Rectal smooth muscle tissue (tissue), 1 donor: ENCODE measurements around the gene FGFR2.

Experiments used
- H3K27ac ChIP-seq: one replicate; pipeline ENCODE4 v1.7.0; 2013; ENCODE audit warnings: low read depth, low read length, inconsistent platforms
- H3K27me3 ChIP-seq: one replicate; pipeline ENCODE4 v1.7.0; 2013; ENCODE audit warnings: low read length; ENCODE audit not compliant: control insufficient read depth, insufficient read depth
- H3K36me3 ChIP-seq: one replicate; pipeline ENCODE4 v1.7.0; 2013; ENCODE audit warnings: low read length; ENCODE audit not compliant: control insufficient read depth, insufficient read depth
- H3K4me1 ChIP-seq: one replicate; pipeline ENCODE4 v1.7.0; 2013; ENCODE audit warnings: low read length; ENCODE audit not compliant: control insufficient read depth, insufficient read depth
- H3K4me3 ChIP-seq: one replicate; pipeline ENCODE4 v1.7.0; 2013; ENCODE audit warnings: low read length
- H3K9ac ChIP-seq: one replicate; pipeline ENCODE4 v1.7.0; 2013; ENCODE audit warnings: low read length

Gene FGFR2

DNA sequence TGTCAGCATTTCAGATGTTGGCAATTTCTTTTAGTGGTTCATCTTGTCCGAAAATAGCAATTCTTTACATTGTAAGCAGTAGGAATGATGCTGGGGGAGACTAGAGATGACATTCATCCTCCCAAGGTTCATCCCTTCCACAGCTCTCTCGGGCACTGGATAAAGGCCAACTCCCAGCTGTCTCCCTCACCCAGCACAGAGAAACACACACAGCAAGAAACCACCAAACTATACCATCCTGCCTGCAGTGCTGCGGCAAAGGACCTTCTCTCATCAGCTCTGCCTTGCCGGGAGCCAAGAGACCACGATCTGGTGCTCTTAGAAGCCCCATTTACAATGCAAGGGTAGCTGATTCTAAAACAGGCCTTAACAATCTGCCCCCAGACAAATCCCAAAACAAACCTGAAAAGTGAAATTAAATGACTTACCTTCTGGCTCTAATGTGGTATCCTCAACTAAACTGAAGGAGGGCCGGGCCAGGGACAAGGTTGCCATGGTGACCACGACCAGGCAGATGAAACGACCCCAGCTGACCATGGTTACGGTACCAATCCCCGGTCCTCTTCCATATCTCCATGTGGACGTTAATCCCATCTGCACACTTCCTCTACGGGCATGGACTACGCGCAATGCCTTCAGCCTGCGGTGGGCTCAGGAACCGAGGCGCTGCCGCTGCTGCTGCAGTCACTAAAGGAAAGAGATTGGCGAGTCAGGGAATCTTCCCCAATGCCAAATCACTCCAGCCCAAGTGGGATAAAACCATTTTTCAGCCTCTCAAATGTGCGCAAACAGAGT is 4.8 kb downstream of the FGFR2 start:
- Histone ChIP-seq H3K4me3 (peak overlapping the region; percentile 50), H3K36me3 (no peaks in the 10 kb centered on the region), H3K9ac (no peak overlapping the region), H3K27me3 (no peaks in the 10 kb centered on the region), H3K27ac (peak overlapping the region; percentile 81), H3K4me1 (peaks cover 17% of the 10 kb centered on the region)

DNA sequence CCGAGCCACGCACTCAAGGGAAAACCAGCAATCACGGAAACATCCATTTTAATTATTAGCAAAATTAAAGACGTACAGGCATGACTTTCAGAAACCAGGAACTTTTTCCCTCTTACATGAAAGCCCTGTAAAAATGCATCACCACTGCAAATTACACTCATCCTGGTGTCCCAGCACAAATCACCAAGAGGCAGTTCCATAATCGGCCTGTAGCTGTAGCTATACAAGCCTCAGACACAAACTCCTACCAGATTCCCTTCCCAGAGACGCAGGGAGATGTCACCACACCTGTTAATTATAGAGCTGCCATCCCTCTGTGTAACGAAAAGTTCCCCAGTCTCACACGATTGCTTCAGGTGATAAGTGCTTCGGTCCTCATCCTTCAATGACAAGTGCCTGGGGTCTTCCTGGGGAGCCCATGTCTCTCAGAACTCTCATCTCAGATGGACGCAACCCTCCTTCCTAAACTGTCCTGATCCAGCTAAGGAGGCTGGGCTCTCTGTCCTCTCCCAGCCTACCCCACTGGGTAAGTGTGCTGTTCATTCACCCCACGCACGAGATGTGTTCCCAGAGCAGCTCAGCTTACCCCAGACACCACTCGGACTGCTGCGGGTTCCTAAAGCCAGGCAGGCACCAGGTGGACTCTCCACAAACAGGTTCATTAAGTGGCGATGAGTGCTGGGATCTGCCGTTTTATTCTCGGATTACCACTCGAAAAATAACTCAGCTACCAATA is 5.9 kb downstream of the FGFR2 start:
- no peak overlapping the region for H3K9ac ChIP-seq
- no peaks in the 10 kb centered on the region for H3K36me3 ChIP-seq
- H3K4me1 ChIP-seq, result peaks cover 17% of the 10 kb centered on the region
- H3K4me3 ChIP-seq, result peak overlapping the region; percentile 26
- no peaks in the 10 kb centered on the region for H3K27me3 ChIP-seq
- peak overlapping the region; percentile 62 for H3K27ac ChIP-seq

DNA sequence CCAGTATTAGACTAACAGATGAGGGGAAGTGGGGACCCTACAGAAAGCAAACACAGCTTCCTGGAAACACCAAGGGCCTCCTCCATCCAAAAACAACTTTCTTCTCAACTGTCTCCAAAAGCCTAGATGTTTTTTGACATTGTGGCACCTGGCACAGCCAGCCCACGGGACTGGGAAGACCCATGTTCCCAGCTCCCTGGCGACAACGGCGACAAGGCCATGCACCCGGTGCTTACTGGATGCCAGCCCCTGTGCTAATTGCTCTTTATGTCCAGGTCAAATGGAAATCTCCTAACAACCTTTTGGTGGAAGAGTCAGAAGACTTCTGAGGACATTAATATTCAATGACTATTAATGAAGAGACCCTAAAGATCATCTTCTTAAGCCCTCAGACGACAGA is 7.1 kb downstream of the FGFR2 start:
- Histone ChIP-seq H3K27me3 (no peaks in the 10 kb centered on the region), H3K4me3 (no peak overlapping the region), H3K27ac (no peak overlapping the region), H3K9ac (no peak overlapping the region), H3K36me3 (no peaks in the 10 kb centered on the region), H3K4me1 (peaks cover 22% of the 10 kb centered on the region)

DNA sequence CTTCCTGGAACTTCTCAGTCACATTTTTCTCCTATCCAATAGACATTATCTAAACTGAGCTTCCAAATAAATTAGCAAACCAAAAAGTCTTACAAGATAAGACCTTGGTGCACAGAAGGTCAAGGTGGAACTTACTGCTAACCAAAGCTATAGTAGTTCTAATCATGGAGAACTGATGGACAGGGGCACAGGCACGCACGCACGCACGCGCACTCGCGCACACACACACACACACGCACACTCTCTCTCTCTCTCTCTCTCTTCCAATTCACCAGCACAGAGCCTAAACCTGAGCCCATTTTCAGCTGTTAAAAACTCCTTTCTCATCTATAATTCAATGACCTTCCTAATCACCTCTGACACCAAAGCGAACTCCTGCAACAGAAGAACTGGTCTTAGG is 7.5 kb downstream of the FGFR2 start:
- Histone ChIP-seq H3K4me1 (peaks cover 22% of the 10 kb centered on the region), H3K27me3 (no peaks in the 10 kb centered on the region), H3K4me3 (no peak overlapping the region), H3K36me3 (no peaks in the 10 kb centered on the region), H3K9ac (no peak overlapping the region), H3K27ac (no peak overlapping the region)

DNA sequence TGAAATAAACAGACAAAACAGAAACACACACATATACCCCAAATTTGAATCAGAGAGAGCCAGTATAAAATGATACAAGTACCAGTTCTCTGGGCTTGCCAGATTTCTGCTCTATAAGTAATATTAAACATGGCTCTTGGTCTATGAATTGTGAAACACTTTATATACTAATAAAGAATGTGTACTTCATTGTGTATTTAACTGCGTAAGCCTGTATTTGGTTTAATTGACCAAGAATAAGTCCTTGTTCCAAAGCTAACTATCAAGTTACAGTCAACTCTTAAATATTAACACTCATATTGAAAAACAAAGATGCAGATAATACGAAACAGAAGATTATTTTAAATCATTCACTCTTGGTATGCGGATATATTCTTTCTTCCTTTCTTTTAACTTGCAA is 8.7 kb downstream of the FGFR2 start:
- no peak overlapping the region for H3K27ac ChIP-seq
- H3K9ac ChIP-seq, result no peak overlapping the region

DNA sequence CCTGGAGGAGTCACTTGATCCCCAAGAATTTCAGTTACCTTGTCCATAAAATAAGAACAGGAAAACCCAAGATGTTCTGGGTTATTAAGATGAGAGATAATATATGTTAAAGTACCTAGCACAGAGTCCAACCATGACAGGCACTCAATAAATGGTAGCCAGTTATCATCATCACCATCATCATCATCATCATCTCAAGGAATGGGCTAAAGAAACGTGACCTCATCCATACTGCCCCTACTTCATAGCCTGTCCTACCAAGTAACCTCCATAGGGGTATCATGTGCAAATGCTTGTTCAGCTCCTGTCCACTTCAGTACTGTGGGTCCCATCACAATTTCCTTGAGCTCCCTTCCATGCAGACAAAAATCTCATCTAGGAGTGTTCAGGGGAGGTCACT is 14.4 kb downstream of the FGFR2 start:
- Histone ChIP-seq H3K4me1 (peaks cover 30% of the 10 kb centered on the region), H3K27me3 (no peaks in the 10 kb centered on the region), H3K27ac (no peak overlapping the region), H3K4me3 (no peak overlapping the region), H3K36me3 (no peaks in the 10 kb centered on the region), H3K9ac (no peak overlapping the region)

More for the DNA sequence above, 8.7 kb downstream of the FGFR2 start:
- Histone ChIP-seq H3K4me1 (peaks cover 24% of the 10 kb centered on the region), H3K27me3 (no peaks in the 10 kb centered on the region), H3K4me3 (no peak overlapping the region), H3K36me3 (no peaks in the 10 kb centered on the region)

DNA sequence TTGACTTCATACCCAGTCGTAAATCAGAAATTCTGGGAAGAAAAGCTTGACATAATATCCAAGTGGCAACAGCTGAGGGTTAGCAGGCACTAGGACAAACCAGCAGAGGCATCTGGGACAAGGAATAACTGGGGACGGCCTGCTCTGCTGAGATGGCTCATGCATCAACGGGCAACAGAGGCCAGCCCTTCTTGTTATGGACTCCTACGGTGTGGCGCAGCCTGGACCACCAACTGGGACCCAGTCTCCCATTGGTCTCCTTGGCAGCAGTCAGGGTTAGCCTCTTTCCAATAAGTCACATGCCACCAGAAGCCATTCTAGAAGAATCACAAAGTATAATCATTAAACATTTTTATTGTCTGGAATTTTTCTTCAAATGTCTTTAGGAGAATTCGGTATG is 15.0 kb downstream of the FGFR2 start:
- Histone ChIP-seq H3K36me3 (no peaks in the 10 kb centered on the region), H3K4me1 (peaks cover 31% of the 10 kb centered on the region), H3K27ac (no peak overlapping the region), H3K27me3 (no peaks in the 10 kb centered on the region), H3K9ac (no peak overlapping the region), H3K4me3 (no peak overlapping the region)

DNA sequence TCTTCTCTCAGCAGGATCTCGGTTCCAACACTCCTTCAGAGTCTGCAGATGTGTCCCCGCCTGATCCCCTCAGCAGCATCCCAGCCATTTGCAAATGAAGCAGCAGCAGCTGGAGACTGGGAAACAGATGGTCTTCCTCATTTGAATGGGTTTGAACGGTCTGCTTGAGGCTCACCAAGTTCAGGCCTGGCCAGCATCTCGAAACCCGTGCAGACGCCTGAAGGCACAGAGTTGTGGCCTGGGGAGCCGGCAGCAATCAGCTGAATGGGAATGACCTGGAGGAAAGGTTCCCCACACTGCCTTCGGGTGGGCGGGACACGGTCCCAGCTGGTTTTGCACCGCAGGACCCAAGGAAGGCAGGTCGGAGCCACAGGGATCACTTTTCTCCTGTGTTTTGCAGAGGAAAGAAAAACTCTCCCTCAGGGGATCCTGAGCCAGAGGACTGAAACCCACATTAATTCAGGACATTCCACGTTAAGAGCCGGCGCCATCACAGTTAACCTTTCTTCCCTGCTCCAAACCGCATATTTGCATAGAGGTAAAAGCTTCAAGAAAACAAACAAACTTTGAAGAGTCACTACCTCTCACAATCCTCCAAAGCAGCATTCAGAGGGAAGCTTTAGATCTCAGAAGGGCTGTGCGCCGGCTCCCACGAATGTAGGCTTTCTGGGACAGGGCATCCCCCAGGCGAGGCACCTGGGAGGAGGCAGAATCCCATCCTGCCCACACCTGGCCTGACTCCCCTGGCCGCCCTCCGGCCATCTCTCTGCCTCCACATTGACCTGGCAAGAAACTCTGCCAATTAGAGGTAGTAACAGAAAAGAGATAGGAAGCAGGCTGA is 17.7 kb downstream of the FGFR2 start:
- Histone ChIP-seq H3K4me3 (no peak overlapping the region), H3K27ac (peak overlapping the region; percentile 77), H3K36me3 (no peaks in the 10 kb centered on the region), H3K27me3 (no peaks in the 10 kb centered on the region), H3K4me1 (peaks cover 27% of the 10 kb centered on the region), H3K9ac (no peak overlapping the region)

DNA sequence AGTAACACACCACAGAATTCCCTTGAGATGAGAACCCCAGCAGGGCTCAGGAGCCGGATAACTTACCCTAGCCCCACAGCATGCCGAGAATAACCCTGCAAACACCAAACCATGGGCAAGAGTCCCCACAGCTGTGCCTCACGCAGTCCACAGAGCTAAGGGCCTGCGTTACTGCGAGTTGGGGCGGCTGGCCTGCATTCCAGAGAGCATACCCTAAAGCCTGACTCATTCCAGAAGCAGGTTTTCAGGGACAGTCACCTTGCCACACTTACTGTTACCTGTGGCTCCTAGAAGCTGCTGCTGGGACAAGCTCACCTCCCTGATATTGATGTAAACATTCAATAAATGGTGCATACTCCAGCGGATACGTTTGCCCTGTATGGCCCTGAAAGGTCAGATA is 18.6 kb downstream of the FGFR2 start:
- H3K36me3 ChIP-seq, result no peaks in the 10 kb centered on the region
- no peak overlapping the region for H3K4me3 ChIP-seq
- no peak overlapping the region for H3K9ac ChIP-seq
- peaks cover 27% of the 10 kb centered on the region for H3K4me1 ChIP-seq
- H3K27me3 ChIP-seq, result no peaks in the 10 kb centered on the region
- peak overlapping the region; percentile 77 for H3K27ac ChIP-seq

DNA sequence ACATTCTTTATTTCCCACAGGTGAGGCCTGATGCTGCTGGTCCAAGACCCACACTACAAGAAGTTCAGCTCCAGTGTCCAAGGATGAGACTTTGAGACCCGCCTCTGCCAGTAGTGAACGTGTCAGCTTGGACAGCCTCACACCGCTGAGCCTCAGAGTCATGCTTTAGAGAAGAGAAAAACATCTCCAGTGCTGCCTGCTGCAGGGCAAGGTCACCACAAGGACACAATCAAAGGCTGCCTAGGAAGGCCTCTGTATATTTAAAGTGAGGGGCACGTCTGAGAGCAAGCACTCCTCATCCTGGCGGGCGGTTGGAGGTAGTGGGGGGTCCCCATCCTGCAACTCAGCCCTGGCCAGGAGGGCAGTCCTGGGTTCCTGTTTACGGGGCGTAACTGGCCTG is 19.3 kb downstream of the FGFR2 start:
- no peaks in the 10 kb centered on the region for H3K36me3 ChIP-seq
- H3K27ac ChIP-seq, result peak overlapping the region; percentile 77
- H3K4me1 ChIP-seq, result peaks cover 27% of the 10 kb centered on the region
- no peak overlapping the region for H3K4me3 ChIP-seq
- H3K9ac ChIP-seq, result no peak overlapping the region
- H3K27me3 ChIP-seq, result no peaks in the 10 kb centered on the region

DNA sequence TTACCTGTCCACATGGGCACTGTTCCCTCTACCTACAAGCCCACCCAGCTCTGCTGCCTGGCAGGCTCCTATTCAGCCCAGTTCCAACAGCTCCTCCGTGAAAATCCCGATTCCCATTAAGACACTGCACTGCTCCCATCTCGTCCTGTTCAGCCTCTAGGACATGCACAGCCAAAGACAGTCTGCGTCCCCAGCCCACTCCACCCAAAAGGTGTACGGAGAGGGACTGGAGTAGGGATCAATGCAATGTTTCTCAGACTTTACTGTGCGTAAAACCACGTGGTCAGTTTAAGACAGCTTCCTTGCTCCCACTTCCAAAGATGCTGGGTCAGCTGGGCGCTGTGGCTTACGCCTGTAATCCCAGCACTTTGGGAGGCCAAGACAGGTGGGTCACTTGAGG is 19.9 kb downstream of the FGFR2 start:
- no peaks in the 10 kb centered on the region for H3K36me3 ChIP-seq
- H3K4me3 ChIP-seq, result no peak overlapping the region
- H3K9ac ChIP-seq, result no peak overlapping the region
- peak overlapping the region; percentile 77 for H3K27ac ChIP-seq
- no peaks in the 10 kb centered on the region for H3K27me3 ChIP-seq
- H3K4me1 ChIP-seq, result peaks cover 32% of the 10 kb centered on the region

DNA sequence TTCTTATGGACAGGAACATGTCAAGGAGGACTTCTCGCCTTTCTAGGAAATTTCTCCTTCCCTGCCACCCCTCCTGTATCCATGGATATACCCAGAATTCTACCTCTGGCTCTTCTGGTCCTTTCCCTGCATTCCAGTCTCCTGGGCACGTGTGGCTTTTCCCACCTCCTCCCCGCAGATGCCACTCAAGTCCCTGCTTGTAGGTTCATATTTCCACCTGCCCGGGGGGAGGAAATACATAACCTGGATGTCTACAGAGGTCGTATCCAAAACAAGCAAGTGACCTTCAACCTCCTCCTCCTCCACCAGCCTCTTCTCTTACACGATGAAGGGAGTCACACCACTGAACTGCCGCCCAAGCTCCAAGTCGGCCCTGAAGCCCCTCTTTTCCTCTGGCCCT is 20.7 kb downstream of the FGFR2 start:
- H3K9ac ChIP-seq, result no peak overlapping the region
- no peaks in the 10 kb centered on the region for H3K27me3 ChIP-seq
- no peak overlapping the region for H3K27ac ChIP-seq
- H3K4me1 ChIP-seq, result peaks cover 32% of the 10 kb centered on the region
- H3K36me3 ChIP-seq, result no peaks in the 10 kb centered on the region
- no peak overlapping the region for H3K4me3 ChIP-seq
